Psoas muscle (tissue), 8 donors: ENCODE results near the gene R3HDM2. TPM values are rescaled to one million over a fixed set of nuclear protein-coding genes. Genes with fewer than 3 reads are reported as not detected.
A peak's percentile ranks its signal among the peaks of the same experiment; 100 is the strongest.
"Not testable (repeated sequence)": the region's sequence is repeated elsewhere in the genome, so short reads cannot be mapped to it uniquely, and the experiment has no call there.

Experiments
- ATAC-seq, 4 donors: fragments of 200-7000 bp; cut with Tn5 transposase; one replicate each; pipeline ENCODE4 v1.9.1; 2020; ENCODE audit warnings: moderate library complexity in 3 of 4, mild to moderate bottlenecking in 2 of 4
- DNase-seq, 2 donors: peaks; one replicate each; pipeline ENCODE4 v3.0.0-alpha.2; 2020
- H3K27ac ChIP-seq: fragments of 200-600 bp; one replicate; pipeline ENCODE4 v1.8.0; 2022
- H3K27me3 ChIP-seq, 3 donors: fragments of 200-600 bp in 1 of 3; one replicate each; pipeline versions ENCODE4 v1.6.1 to v1.8.0; 2013 to 2022; ENCODE audit warnings: low read length in 2 of 3, mild to moderate bottlenecking in 2 of 3, moderate library complexity in 1 of 3; ENCODE audit not compliant: insufficient read depth in 3 of 3
- H3K36me3 ChIP-seq, 2 donors: fragments of 200-600 bp in 1 of 2; one replicate each; pipeline versions ENCODE4 v1.6.1 to v1.8.0; 2013 to 2022; ENCODE audit warnings: low read depth in 1 of 2, mild to moderate bottlenecking in 1 of 2, moderate library complexity in 1 of 2; ENCODE audit not compliant: insufficient read depth in 1 of 2
- H3K4me1 ChIP-seq: fragments of 200-600 bp; one replicate; pipeline ENCODE4 v1.8.0; 2022
- H3K4me3 ChIP-seq: fragments of 200-600 bp; one replicate; pipeline ENCODE4 v1.8.0; 2022; ENCODE audit warnings: mild to moderate bottlenecking
- H3K9me3 ChIP-seq: fragments of 200-600 bp; one replicate; pipeline ENCODE4 v1.8.0; 2022
- CTCF ChIP-seq: fragments of 200-600 bp; IDR thresholded peaks from one replicate; pipeline ENCODE4 v1.8.0; 2022; ENCODE audit warnings: antibody characterized with exemption
- WGBS, 3 donors: extraction: QIAGEN DNeasy Blood & Tissue Kit; methylation state at CpG; one replicate each; pipeline versions ENCODE4 v1.1.6 to v1.1.7; 2013; 5-methylcytosine and 5-hydroxymethylcytosine counted together
- intact Hi-C, 2 donors: fragments of 100-400 bp; cut with DNase I; formaldehyde crosslinking; loops; one replicate each; pipeline versions ENCODE4 v1.11.0 to v1.14.2; 2022
- polyA plus RNA-seq, 3 donors: library from polyadenylated mRNA; stranded (reverse); fragments of 200-250 nt; gene quantifications; one replicate each; pipeline ENCODE4 v1.2.3, GENCODE V29; 2013
- total RNA-seq, 4 donors: library from RNA; stranded (reverse); fragmentation: NEBNext Ultra II Directional in 2 of 4; extraction: Animal tissue kit (Norgen Biotek cat#: 25700) in 2 of 4; gene quantifications; one replicate each; pipeline versions ENCODE4 v1.2.1 to v1.2.4, GENCODE V29; 2021 to 2023
- donor health status: healthy with polysubstance abuse.
- donor health status: DM: no; HTN: no; CAD: no; lungs with moderate emphysema.
- donor health status: Bipolar disorder and iron deficiency.
- donor health status: healthy.
- donor health status: DM: yes; HTN: yes; CAD: no.
- donor health status: DM: no; HTN: no; CAD: no.
- donor health status: DM: no; HTN: no; CAD: no.
- donor health status: DM: yes; HTN: yes; CAD: no.

The R3HDM2 gene
- total and polyA plus RNA-seq, 7 donors, result 12.1 to 64.9 (median 41.4) TPM

- H3K27ac ChIP-seq, result peak overlapping the region; percentile 50
- WGBS, 3 donors, result 23 to 28% (median 25%) methylated on average over 7 of the region's 7 CpGs
- DNase-seq (peak in 1 of 2 donors; percentile 23), ATAC-seq (peak; percentile 70 to 84 (median 80))
- no peak overlapping the region for H3K4me3 ChIP-seq
- no peak for TF ChIP-seq CTCF
- H3K9me3 ChIP-seq, result no peaks in the 10 kb centered on the region
- peaks cover 10% of the 10 kb centered on the region for H3K4me1 ChIP-seq
- no peaks in the 10 kb centered on the region for H3K27me3 ChIP-seq
- H3K36me3 ChIP-seq, result peaks cover 0 to 5% of the 10 kb centered on the region in 2 donors
- intact Hi-C loops, result no loop called here
These were observed 88.6 kb downstream of the R3HDM2 start for GRCh38 chr12:57342207-57342691.

- H3K27me3 ChIP-seq, result no peaks in the 10 kb centered on the region
- H3K4me3 ChIP-seq, result no peak overlapping the region
- ATAC-seq, result peak; percentile 82 to 89 (median 87)
- H3K27ac ChIP-seq, result peak overlapping the region; percentile 50
- peaks cover 10% of the 10 kb centered on the region for H3K4me1 ChIP-seq
- DNase-seq, result no peak
- TF ChIP-seq CTCF, result no peak
- intact Hi-C loops, result no loop called here
- peaks cover 0 to 5% of the 10 kb centered on the region in 2 donors for H3K36me3 ChIP-seq
- no peaks in the 10 kb centered on the region for H3K9me3 ChIP-seq
- 38 to 53% (median 44%) methylated on average over 7 of the region's 7 CpGs for WGBS, 3 donors
These were observed 89.4 kb downstream of the R3HDM2 start for GRCh38 chr12:57341275-57341990.

GRCh38 chr12:57340104-57340503 lies 90.7 kb downstream of the R3HDM2 start:
- TF ChIP-seq CTCF, result no peak
- H3K9me3 ChIP-seq, result no peaks in the 10 kb centered on the region
- ATAC-seq (peak; percentile 43 to 73 (median 58)), DNase-seq (peak; percentile 26 to 56)
- H3K4me1 ChIP-seq, result peaks cover 10% of the 10 kb centered on the region
- H3K4me3 ChIP-seq, result no peak overlapping the region
- no peaks in the 10 kb centered on the region for H3K27me3 ChIP-seq
- intact Hi-C loops, result no loop called here
- 6 to 15% (median 8%) methylated on average over 3 of the region's 3 CpGs for WGBS, 3 donors
- H3K27ac ChIP-seq, result peak overlapping the region; percentile 28
- peaks cover 0 to 5% of the 10 kb centered on the region in 2 donors for H3K36me3 ChIP-seq

- intact Hi-C loops, ATAC-seq, H3K27ac ChIP-seq, H3K4me1 ChIP-seq, H3K4me3 ChIP-seq, H3K27me3 ChIP-seq, H3K9me3 ChIP-seq, DNase-seq: not testable (repeated sequence)
- 98 to 99% (median 99%) methylated on average over 4 of the region's 4 CpGs for WGBS, 3 donors
- peaks cover 0 to 13% of the 10 kb centered on the region in 2 donors for H3K36me3 ChIP-seq
These were observed 94.5 kb downstream of the R3HDM2 start for GRCh38 chr12:57336299-57336698.

GRCh38 chr12:57334219-57334618 lies 96.6 kb downstream of the R3HDM2 start:
- Histone ChIP-seq H3K27me3 (no peaks in the 10 kb centered on the region), H3K27ac (no peak overlapping the region), H3K4me3 (no peak overlapping the region), H3K9me3 (no peaks in the 10 kb centered on the region), H3K36me3 (peaks cover 0 to 14% of the 10 kb centered on the region in 2 donors), H3K4me1 (no peaks in the 10 kb centered on the region)
- intact Hi-C loops, result no loop called here
- no peak for TF ChIP-seq CTCF
- no peak for DNase-seq
- ATAC-seq, result no peak
- 90 to 97% (median 93%) methylated on average over 1 of the region's 1 CpG for WGBS, 3 donors
